ENCODE measurements around the gene NDUFB1.

DNA sequence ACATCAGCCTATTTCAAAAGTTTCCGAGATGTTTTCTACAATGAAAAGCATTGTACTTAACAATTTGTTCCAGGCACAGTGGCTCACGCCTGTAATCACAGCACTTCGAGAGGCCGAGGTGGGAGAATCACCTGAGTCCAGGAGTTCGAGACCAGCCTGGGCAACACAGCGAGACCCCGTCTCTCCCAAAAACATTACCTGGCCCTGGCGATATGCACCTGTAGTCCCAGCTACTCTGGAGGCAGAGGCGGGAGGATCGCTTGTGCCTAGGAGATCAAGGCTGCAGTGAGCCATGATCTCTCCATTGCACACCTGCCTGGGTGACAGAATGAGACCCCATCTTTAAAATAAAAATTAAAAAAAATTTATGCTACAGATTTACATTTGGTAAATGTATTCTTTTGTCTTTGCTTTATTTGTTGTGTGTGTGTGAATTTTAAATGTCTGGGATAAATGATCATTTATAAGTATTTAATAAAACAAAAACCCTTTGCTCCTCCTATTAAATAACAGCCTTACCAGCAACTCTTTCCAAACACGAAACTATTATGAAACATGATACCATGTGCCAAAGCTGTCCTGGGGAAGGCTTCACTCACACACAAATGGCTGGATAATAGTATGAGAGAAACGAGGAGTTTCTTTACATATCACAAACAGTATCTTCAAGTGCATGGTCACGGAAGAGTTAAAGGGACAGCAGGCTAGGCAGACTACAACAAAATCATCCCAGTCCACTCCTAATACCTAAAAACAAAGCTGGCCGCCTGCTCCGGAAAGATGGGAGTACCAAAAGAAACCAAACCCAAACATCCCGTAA, 16.2 kb downstream of the NDUFB1 start:
- no peak for TF ChIP-seq EZH2 (IDR thresholded peaks at IDR 0.05; ENCODE audit: insufficient read depth, poor library complexity, severe bottlenecking)
- no peak for TF ChIP-seq EZH2phosphoT487 (IDR thresholded peaks at IDR 0.05; ENCODE audit: insufficient read depth, low read depth)
